PC-9 (cell line): ENCODE measurements around the gene MAP3K2. TPM values are rescaled to one million over a fixed set of nuclear protein-coding genes. Genes with fewer than 3 reads are reported as not detected.

Experiments
- BruUV-seq: library from RNA; stranded (reverse); fragments of 400-500 nt; replicated peaks from 2 replicates; lab custom pipeline; 2021; lab: Mats Ljungman, UMichigan
- CTCF ChIA-PET: fragments of 300-600 bp; sonication (Branson Sonifier 250); formaldehyde crosslinking; loops from one replicate; lab custom pipeline; 2022; ENCODE audit warnings: antibody characterized with exemption; lab: Charles Lee
- POLR2A ChIA-PET: fragments of 300-600 bp; sonication (Branson Sonifier 250); formaldehyde crosslinking; loops from one replicate; lab custom pipeline; 2022; ENCODE audit warnings: antibody characterized with exemption; ENCODE audit not compliant: unreplicated experiment; lab: Charles Lee
- DNase-seq, 2 experiments: peaks; one replicate each; pipeline versions ENCODE4 v3.0.0 to v3.0.0-alpha.2; 2015 to 2022; ENCODE audit warnings: mixed read lengths in 1 of 2
- H2AFZ ChIP-seq: fragments of 200-600 bp; sonication (generic); 2 replicates; pipeline ENCODE4 v1.8.1; 2017; ENCODE audit warnings: antibody characterized with exemption
- H3F3A ChIP-seq: fragments of 200-600 bp; sonication (generic); 2 replicates; pipeline ENCODE4 v1.8.1; 2017; ENCODE audit warnings: antibody characterized with exemption, mild to moderate bottlenecking, low read depth; ENCODE audit not compliant: insufficient read depth
- H3K27ac ChIP-seq: fragments of 200-600 bp; sonication (generic); 2 replicates; pipeline ENCODE4 v1.6.1; 2016; ENCODE audit warnings: mixed run types
- H3K27me3 ChIP-seq: fragments of 200-600 bp; sonication (generic); 2 replicates; pipeline ENCODE4 v1.6.1; 2016; ENCODE audit warnings: low read depth, mixed run types; ENCODE audit not compliant: insufficient read depth
- H3K36me3 ChIP-seq: fragments of 200-600 bp; sonication (generic); 2 replicates; pipeline ENCODE4 v1.6.1; 2016; ENCODE audit warnings: low read depth, mixed run types
- H3K4me1 ChIP-seq: fragments of 200-600 bp; sonication (generic); replicated peaks from 2 replicates; pipeline ENCODE4 v1.6.1; 2016; ENCODE audit warnings: mixed run types; ENCODE audit not compliant: insufficient read depth
- H3K4me2 ChIP-seq: fragments of 200-600 bp; sonication (generic); 2 replicates; pipeline ENCODE4 v1.6.1; 2017; ENCODE audit warnings: mixed run types
- H3K4me3 ChIP-seq: fragments of 200-600 bp; sonication (generic); 2 replicates; pipeline ENCODE4 v1.6.1; 2016; ENCODE audit warnings: mixed run types
- H3K79me2 ChIP-seq: fragments of 200-600 bp; sonication (generic); 2 replicates; pipeline ENCODE4 v1.6.1; 2017; ENCODE audit warnings: low read depth, mixed run types
- H3K9me2 ChIP-seq: fragments of 200-600 bp; sonication (generic); 2 replicates; pipeline ENCODE4 v1.8.1; 2017; ENCODE audit warnings: mild to moderate bottlenecking; ENCODE audit not compliant: insufficient read depth
- H3K9me3 ChIP-seq: fragments of 200-600 bp; sonication (generic); 2 replicates; pipeline ENCODE4 v1.8.1; 2016; ENCODE audit warnings: low read depth; ENCODE audit not compliant: insufficient read depth
- H4K20me1 ChIP-seq: fragments of 200-600 bp; sonication (generic); 2 replicates; pipeline ENCODE4 v1.8.1; 2017; ENCODE audit not compliant: insufficient read depth
- CTCF ChIP-seq: fragments of 200-600 bp; sonication (generic); conservative IDR thresholded peaks from 2 replicates; pipeline ENCODE4 v1.6.1; 2017; ENCODE audit warnings: mixed run types, antibody characterized with exemption, mild to moderate bottlenecking, moderate library complexity
- EZH2 ChIP-seq: fragments of 200-600 bp; sonication (generic); IDR thresholded peaks from 2 replicates; pipeline ENCODE4 v1.8.0; 2017; ENCODE audit warnings: antibody characterized with exemption, low read depth
- intact Hi-C: fragments of 100-400 bp; cut with micrococcal nuclease; formaldehyde crosslinking; loops from one replicate; pipeline ENCODE4 v1.10.0; 2022; ENCODE audit not compliant: unreplicated experiment
- total RNA-seq: library from RNA; stranded (reverse); gene quantifications from 2 replicates; pipeline ENCODE4 v1.2.3, GENCODE V29; 2021

The MAP3K2 gene
- total RNA-seq, 1 experiment from 2014 or later, result 81.2 TPM

- CTCF ChIA-PET, result interaction anchor here (0.5 kb wide), 1 partner anchor 36 kb away, joined by 5 read pairs; no protein-coding TSS in a partner anchor
- Histone ChIP-seq H3K79me2 (no peaks in the 10 kb centered on the region), H3K9me3 (no peaks in the 10 kb centered on the region), H3K36me3 (peaks cover 18% of the 10 kb centered on the region), H3K4me2 (no peak overlapping the region), H3K4me3 (no peak overlapping the region), H4K20me1 (no peaks in the 10 kb centered on the region), H3K4me1 (no peaks in the 10 kb centered on the region), H2AFZ (no peak overlapping the region), H3K27me3 (no peaks in the 10 kb centered on the region), H3K9me2 (no peaks in the 10 kb centered on the region), H3F3A (no peaks in the 10 kb centered on the region), H3K27ac (no peak overlapping the region)
- BruUV-seq, result no TSS peak
- DNase-seq, result no peak
- intact Hi-C loops, result no loop called here
- no peak for TF ChIP-seq EZH2
- TF ChIP-seq CTCF, result no peak
- POLR2A ChIA-PET, result no interaction called here
These were observed 79.1 kb downstream of the MAP3K2 start for GRCh38 chr2:127308586-127309138.

GRCh38 chr2:127305990-127306585 is 81.7 kb downstream of the MAP3K2 start:
- Histone ChIP-seq H3K36me3 (peaks cover 8% of the 10 kb centered on the region), H3K79me2 (no peaks in the 10 kb centered on the region), H3K4me1 (no peaks in the 10 kb centered on the region), H3K4me3 (no peak overlapping the region), H2AFZ (no peak overlapping the region), H3F3A (no peaks in the 10 kb centered on the region), H3K27ac (0 out of 2 replicates have a peak overlapping the region, but pooled peaks have one; percentile 0), H3K9me3 (no peaks in the 10 kb centered on the region), H3K9me2 (no peaks in the 10 kb centered on the region), H4K20me1 (no peaks in the 10 kb centered on the region), H3K27me3 (no peaks in the 10 kb centered on the region), H3K4me2 (no peak overlapping the region)
- POLR2A ChIA-PET, result interaction anchor here (0.7 kb wide), 1 partner anchor 88 kb away, joined by 21 read pairs; no protein-coding TSS in a partner anchor
- TF ChIP-seq EZH2 (no peak), CTCF (no peak)
- intact Hi-C loops, result no loop called here
- CTCF ChIA-PET, result interaction anchor here (0.6 kb wide), 1 partner anchor 99 kb away, joined by 4 read pairs; no protein-coding TSS in a partner anchor
- no peak for DNase-seq
- BruUV-seq, result TSS peak; percentile 9

GRCh38 chr2:127302168-127302567 is 85.6 kb downstream of the MAP3K2 start:
- POLR2A ChIA-PET, result no interaction called here
- Histone ChIP-seq H3K9me2 (no peaks in the 10 kb centered on the region), H3K4me2 (no peak overlapping the region), H3K27ac (no peak overlapping the region), H3K36me3 (no peaks in the 10 kb centered on the region), H3K27me3 (no peaks in the 10 kb centered on the region), H4K20me1 (no peaks in the 10 kb centered on the region), H3F3A (peaks cover 15% of the 10 kb centered on the region; the same call in 1 of the 2 replicates), H3K9me3 (no peaks in the 10 kb centered on the region), H3K4me1 (no peaks in the 10 kb centered on the region), H3K79me2 (no peaks in the 10 kb centered on the region), H2AFZ (no peak overlapping the region), H3K4me3 (no peak overlapping the region)
- TF ChIP-seq CTCF (no peak), EZH2 (no peak)
- CTCF ChIA-PET, result interaction anchor here (1.0 to 1.5 kb wide), 2 partner anchors 105 to 177 kb away, joined by 3 to 6 read pairs; no protein-coding TSS in a partner anchor
- intact Hi-C loops, result no loop called here
- BruUV-seq, result no TSS peak
- DNase-seq, result no peak
